Panc1 (cell line): ENCODE measurements around the gene TMEM134. TPM values are rescaled to one million over a fixed set of nuclear protein-coding genes. Genes with fewer than 3 reads are reported as not detected.

Source experiments
- ATAC-seq: fragments of 200-7000 bp; cut with Tn5 transposase; 2 replicates; pipeline ENCODE4 v1.9.1; 2020; ENCODE audit warnings: mild to moderate bottlenecking, moderate library complexity
- BruUV-seq: library from RNA; stranded (reverse); fragments of 400-500 nt; replicated peaks from 2 replicates; lab custom pipeline; 2021; lab: Mats Ljungman, UMichigan
- CTCF ChIA-PET: fragments of 300-600 bp; sonication (Branson Sonifier 250); formaldehyde crosslinking; loops from one replicate; lab custom pipeline; 2022; ENCODE audit warnings: antibody characterized with exemption; lab: Charles Lee
- POLR2A ChIA-PET: fragments of 300-600 bp; sonication (Branson Sonifier 250); formaldehyde crosslinking; loops from one replicate; lab custom pipeline; 2022; ENCODE audit warnings: antibody characterized with exemption; lab: Charles Lee
- DNase-seq: peaks from one replicate; pipeline ENCODE4 v3.0.0-alpha.2; 2010; ENCODE audit warnings: low read depth, low spot score
- H3K27ac ChIP-seq: 2 replicates; pipeline ENCODE4 v1.5.1; 2011; ENCODE audit warnings: mild to moderate bottlenecking, low read length, inconsistent platforms
- H3K27me3 ChIP-seq: fragments of 200-500 bp; sonication (Bioruptor generic); 2 replicates; pipeline ENCODE4 v1.6.0; 2014; ENCODE audit warnings: low read length, inconsistent platforms; ENCODE audit not compliant: control insufficient read depth, insufficient read depth
- H3K36me3 ChIP-seq: fragments of 200-500 bp; sonication (Bioruptor generic); 2 replicates; pipeline ENCODE4 v1.5.1; 2014; ENCODE audit warnings: inconsistent platforms, mild to moderate bottlenecking, low read length, moderate library complexity; ENCODE audit not compliant: control insufficient read depth, insufficient read depth
- H3K4me1 ChIP-seq: 2 replicates; pipeline ENCODE4 v1.5.1; 2011; ENCODE audit warnings: inconsistent platforms, mild to moderate bottlenecking, low read length, moderate library complexity; ENCODE audit not compliant: control insufficient read depth, insufficient read depth
- H3K4me3 ChIP-seq, 2 experiments: 2 replicates each; pipeline ENCODE4 v1.5.1; 2011 to 2012; ENCODE audit warnings: low read depth in 2 of 2, low read length in 2 of 2, mild to moderate bottlenecking in 2 of 2, inconsistent platforms in 1 of 2, moderate library complexity in 1 of 2
- H3K9me3 ChIP-seq: fragments of 200-500 bp; sonication (Bioruptor generic); 2 replicates; pipeline ENCODE4 v1.5.1; 2014; ENCODE audit warnings: low read depth, mild to moderate bottlenecking, inconsistent platforms, low read length, moderate library complexity; ENCODE audit not compliant: control insufficient read depth, insufficient read depth
- CTCF ChIP-seq: fragments of 450-650 bp; IDR thresholded peaks from 2 replicates; pipeline ENCODE4 v1.5.1; 2017; ENCODE audit warnings: mild to moderate bottlenecking
- POLR2AphosphoS5 ChIP-seq: IDR thresholded peaks from 2 replicates; pipeline ENCODE4 v1.6.1; 2012; ENCODE audit warnings: mild to moderate bottlenecking, low read depth, low read length, moderate library complexity
- REST ChIP-seq, 2 experiments: IDR thresholded peaks; 2 replicates each; pipeline ENCODE4 v1.6.1; 2011 to 2012; ENCODE audit warnings: low read depth in 2 of 2, control low read depth in 1 of 2, low read length in 1 of 2, mild to moderate bottlenecking in 1 of 2, moderate library complexity in 1 of 2; ENCODE audit not compliant: insufficient read depth in 1 of 2
- SIN3A ChIP-seq: IDR thresholded peaks from 2 replicates; pipeline ENCODE4 v1.6.1; 2012; ENCODE audit warnings: low read depth, mild to moderate bottlenecking, low read length, moderate library complexity, borderline replicate concordance; ENCODE audit not compliant: insufficient read depth
- TCF7L2 ChIP-seq: IDR thresholded peaks from 2 replicates; pipeline ENCODE4 v1.6.1; 2011; ENCODE audit warnings: mild to moderate bottlenecking, low read depth, low read length, inconsistent platforms
- in situ Hi-C: cut with HindIII; loops from 2 replicates; pipeline ENCODE4 v1.10.0; 2016; ENCODE audit warnings: low sequenced_read_pairs, low pct_unique_long_range_greater_than_20kb
- intact Hi-C: fragments of 100-400 bp; cut with micrococcal nuclease; formaldehyde crosslinking; loops from one replicate; pipeline ENCODE4 v1.10.0; 2022; ENCODE audit not compliant: unreplicated experiment
- total RNA-seq: library from RNA; stranded (reverse); gene quantifications from one replicate; pipeline ENCODE4 v1.2.1, GENCODE V29; 2021; ENCODE audit not compliant: unreplicated experiment

Gene TMEM134
- total RNA-seq, 1 experiment from 2014 or later = 65.0 TPM

GRCh38 chr11:67453816-67454732 lies 15.0 kb downstream of the TMEM134 start:
- ATAC-seq (no peak), DNase-seq (no peak)
- ChIA-PET POLR2A (no interaction called here), CTCF (no interaction called here)
- Histone ChIP-seq H3K4me3 (no peak overlapping the region), H3K4me1 (no peaks in the 10 kb centered on the region), H3K27ac (no peak overlapping the region), H3K27me3 (no peaks in the 10 kb centered on the region), H3K9me3 (no peaks in the 10 kb centered on the region), H3K36me3 (no peaks in the 10 kb centered on the region)
- no TSS peak for BruUV-seq
- in situ Hi-C loops = no loop called here
- intact Hi-C loops = no loop called here
- no peak for TF ChIP-seq TCF7L2
- no peak for TF ChIP-seq REST (IDR thresholded peaks at IDR 0.05; ENCODE audit: insufficient read depth in 1 of 2, low read depth in 2 of 2, low read length in 1 of 2)
- TF ChIP-seq POLR2AphosphoS5 = no peak
- TF ChIP-seq CTCF = no peak
- no peak for TF ChIP-seq SIN3A

GRCh38 chr11:67452141-67452952 lies 16.7 kb downstream of the TMEM134 start, which contains the start of gene GPR152:
TSS of gene GPR152 (minus strand) at chr11:67452729. CDS start at chr11:67452724, 5 bp downstream.
- ChIA-PET POLR2A (interaction anchor here (0.7 kb wide), 1 partner anchor 51 kb away, joined by 4 read pairs; the partner anchor contains the start of gene PPP1CA), CTCF (no interaction called here)
- BruUV-seq = no TSS peak
- no peak within 1 kb of the TSS for H3K4me3 ChIP-seq
- no peaks in the 10 kb centered on the region for H3K9me3 ChIP-seq
- no peaks in the 10 kb centered on the region for H3K36me3 ChIP-seq
- H3K4me1 ChIP-seq = no peaks in the 10 kb centered on the region
- H3K27ac ChIP-seq = no peak within 1 kb of the TSS
- intact Hi-C loops = no loop called here
- TF ChIP-seq CTCF = no peak
- TF ChIP-seq TCF7L2 = no peak
- TF ChIP-seq POLR2AphosphoS5 = no peak
- no peak for TF ChIP-seq SIN3A
- TF ChIP-seq REST (IDR thresholded peaks at IDR 0.05; ENCODE audit: insufficient read depth in 1 of 2, low read depth in 2 of 2, low read length in 1 of 2) = no peak
- ATAC-seq = 0 out of 2 replicates have a peak, but pooled peaks have one; percentile 12
- no peak for DNase-seq
- H3K27me3 ChIP-seq = no peaks in the 10 kb centered on the region
- in situ Hi-C loops = no loop called here
